HepG2 (cell line): ENCODE results near the gene EEPD1. TPM values are rescaled to one million over a fixed set of nuclear protein-coding genes. Genes with fewer than 3 reads are reported as not detected.

Source experiments
- ATAC-seq: fragments of 200-7000 bp; cut with Tn5 transposase; 3 replicates; pipeline ENCODE4 v1.9.1; 2020; ENCODE audit warnings: mild to moderate bottlenecking, moderate library complexity
- BruUV-seq: library from RNA; stranded (reverse); fragments of 400-500 nt; replicated peaks from 2 replicates; lab custom pipeline; 2021; lab: Mats Ljungman, UMichigan
- CTCF ChIA-PET: fragments of 300-600 bp; formaldehyde crosslinking; extraction: SDS; loops from one replicate; lab custom pipeline; 2021; ENCODE audit warnings: low total read pairs, inconsistent platforms, low intra/inter-chr PET ratio; lab: Yijun Ruan, JAX
- POLR2A ChIA-PET: fragments of 350-600 bp; sonication (Branson Sonifier 250); formaldehyde crosslinking; loops from one replicate; lab custom pipeline; 2020; ENCODE audit warnings: antibody characterized with exemption, inconsistent platforms; lab: Yijun Ruan, JAX
- DNase-seq: peaks from one replicate; pipeline ENCODE4 v3.0.0-alpha.2; 2015; ENCODE audit warnings: low spot score
- FAIRE-seq: peaks from 3 replicates; lab custom pipeline; 2011; peaks lifted over from hg19 to GRCh38; lab: Jason Lieb, UNC
- H2AFZ ChIP-seq: one replicate; pipeline ENCODE4 v1.6.1; 2011; ENCODE audit warnings: low read length, inconsistent platforms
- H3K27ac ChIP-seq: fragments of 300-600 bp; 3 replicates; pipeline ENCODE4 v1.8.0; 2011; ENCODE audit warnings: mixed run types, mild to moderate bottlenecking, mixed read lengths, low read length, inconsistent platforms; ENCODE audit not compliant: insufficient read depth; ENCODE audit errors: extremely low read length
- H3K27me3 ChIP-seq, 2 experiments: fragments of 200-600 bp in 1 of 2; 2 replicates in 1 of 2; 3 replicates in 1 of 2; pipeline versions ENCODE4 v1.6.0 to v1.8.0; 2011; ENCODE audit warnings: low read length in 2 of 2, mild to moderate bottlenecking in 2 of 2, moderate library complexity in 2 of 2, inconsistent platforms in 1 of 2; ENCODE audit not compliant: insufficient read depth in 2 of 2, control insufficient read depth in 1 of 2
- H3K36me3 ChIP-seq, 2 experiments: fragments of 200-600 bp in 1 of 2; replicated peaks in 1 of 2; 2 replicates in 1 of 2; 3 replicates in 1 of 2; pipeline versions ENCODE4 v1.5.1 to v1.8.0; 2011; ENCODE audit warnings: low read length in 2 of 2, inconsistent platforms in 1 of 2; ENCODE audit not compliant: insufficient read depth in 2 of 2, control insufficient read depth in 1 of 2
- H3K4me1 ChIP-seq: 2 replicates; pipeline ENCODE4 v1.5.1; 2012; ENCODE audit warnings: low read length, inconsistent platforms; ENCODE audit not compliant: insufficient read depth
- H3K4me2 ChIP-seq: 2 replicates; pipeline ENCODE4 v1.6.0; 2011; ENCODE audit warnings: low read depth, low read length, inconsistent platforms
- H3K4me3 ChIP-seq, 3 experiments: fragments of 200-600 bp in 1 of 3; sonication (generic), shearing (Covaris generic) in 1 of 3; replicated peaks in 1 of 3; 2 replicates each; pipeline ENCODE4 v1.5.1; 2011 to 2016; ENCODE audit warnings: low read length in 3 of 3, inconsistent platforms in 2 of 3, low read depth in 2 of 3, mild to moderate bottlenecking in 2 of 3, control low read depth in 1 of 3, mixed read lengths in 1 of 3; ENCODE audit not compliant: insufficient read depth in 1 of 3
- H3K79me2 ChIP-seq: one replicate; pipeline ENCODE4 v1.6.1; 2011; ENCODE audit warnings: low read length, inconsistent platforms; ENCODE audit not compliant: insufficient read depth
- H3K9ac ChIP-seq: 2 replicates; pipeline ENCODE4 v1.6.0; 2011; ENCODE audit warnings: mild to moderate bottlenecking, low read depth, low read length, inconsistent platforms; ENCODE audit not compliant: insufficient read depth
- H3K9me3 ChIP-seq: 2 replicates; pipeline ENCODE4 v1.5.1; 2012; ENCODE audit warnings: mild to moderate bottlenecking, low read length
- H4K20me1 ChIP-seq: 2 replicates; pipeline ENCODE4 v1.6.0; 2011; ENCODE audit warnings: inconsistent platforms, mild to moderate bottlenecking, low read length, moderate library complexity; ENCODE audit not compliant: insufficient read depth
- CSRNP1 ChIP-seq: sonication (generic); formaldehyde crosslinking; IDR thresholded peaks from 2 replicates; pipeline ENCODE4 v1.8.1; 2023; ENCODE audit warnings: mild to moderate bottlenecking, missing genetic modification reagents
- KDM5B ChIP-seq: sonication (generic); formaldehyde crosslinking; IDR thresholded peaks from 2 replicates; pipeline ENCODE4 v1.4.0; 2020; ENCODE audit warnings: missing genetic modification reagents, mild to moderate bottlenecking, borderline replicate concordance
- KLF13 ChIP-seq: sonication (generic); formaldehyde crosslinking; IDR thresholded peaks from 2 replicates; pipeline ENCODE4 v1.4.0; 2020; ENCODE audit warnings: mild to moderate bottlenecking, missing genetic modification reagents
- SRSF4 ChIP-seq: fragments of 200-400 bp; formaldehyde crosslinking; IDR thresholded peaks from one replicate; pipeline ENCODE4 v1.6.1; 2018; ENCODE audit warnings: mild to moderate bottlenecking, low read depth, low read length, moderate library complexity; ENCODE audit not compliant: poor library complexity, severe bottlenecking
- TOPORS ChIP-seq: sonication (generic); formaldehyde crosslinking; IDR thresholded peaks from 2 replicates; pipeline ENCODE4 v1.8.0; 2023; ENCODE audit warnings: mild to moderate bottlenecking, missing genetic modification reagents
- ZNF138 ChIP-seq: sonication (generic); formaldehyde crosslinking; IDR thresholded peaks from 2 replicates; pipeline ENCODE4 v1.5.0; 2020; ENCODE audit warnings: mild to moderate bottlenecking, low read depth, missing genetic modification reagents
- ZNF17 ChIP-seq: sonication (generic); formaldehyde crosslinking; IDR thresholded peaks from 2 replicates; pipeline ENCODE4 v1.5.0; 2020; ENCODE audit warnings: mild to moderate bottlenecking, missing genetic modification reagents
- ZNF3 ChIP-seq: IDR thresholded peaks from 2 replicates; pipeline ENCODE4 v1.7.0; 2017; ENCODE audit warnings: inconsistent platforms
- ZNF335 ChIP-seq: sonication (generic); formaldehyde crosslinking; IDR thresholded peaks from 2 replicates; pipeline ENCODE4 v1.4.0; 2020; ENCODE audit warnings: missing genetic modification reagents
- WGBS: methylation state at CpG from one replicate; pipeline ENCODE4 v1.1.6; 2017; ENCODE audit warnings: low lambda C conversion rate; 5-methylcytosine and 5-hydroxymethylcytosine counted together
- in situ Hi-C: cut with HindIII; loops from 2 replicates; pipeline ENCODE4 v1.10.0; 2017; ENCODE audit warnings: low pct_unique_long_range_greater_than_20kb; ENCODE audit not compliant: extremely low pct_ligation_motif_present
- intact Hi-C: fragments of 100-400 bp; cut with micrococcal nuclease; formaldehyde crosslinking; loops from one replicate; pipeline ENCODE4 v1.10.0; 2022; ENCODE audit not compliant: unreplicated experiment
- polyA plus RNA-seq, 8 experiments: library from polyadenylated mRNA; depleted of rRNA in 3 of 8; stranded (reverse) in 7 of 8; unstranded in 1 of 8; fragments of >200 nt; fragmentation: Illumina TruSeq in 4 of 8; extraction: Trizol in 4 of 8; gene quantifications; 2 replicates each; pipeline versions ENCODE4 v1.2.1 to v1.2.3, GENCODE V29; 2011 to 2016; ENCODE audit warnings: low read depth in 4 of 8, missing spikeins in 1 of 8, mixed read lengths in 1 of 8; ENCODE audit not compliant: insufficient read depth in 1 of 8
- total RNA-seq, 5 experiments: library from RNA; depleted of rRNA; stranded (reverse); fragments of >200 nt; fragmentation: Illumina TruSeq; extraction: Trizol; gene quantifications; 2 replicates each; pipeline ENCODE4 v1.2.3, GENCODE V29; 2016; ENCODE audit warnings: low read depth in 1 of 5
- TF ChIP-seq, protein P1 (sequence below), 2 experiments: IDR thresholded peaks; 2 replicates each; pipeline ENCODE4 v1.6.1; 2011 to 2012; ENCODE audit warnings: low read length in 2 of 2, borderline replicate concordance in 1 of 2, low read depth in 1 of 2, mild to moderate bottlenecking in 1 of 2, moderate library complexity in 1 of 2

EEPD1 gene
- total and polyA plus RNA-seq, 2 of the 13 experiments (the other 11 are each of a cell fraction or from before 2014, with no cell fraction given), result 10.1 to 16.4 TPM

GRCh38 chr7:36188906-36189305 is 35.9 kb downstream of the EEPD1 start:
- intact Hi-C loops, result no loop called here
- no peak overlapping the region for H3K27ac ChIP-seq
- H4K20me1 ChIP-seq, result 0 out of 2 replicates have a peak, but pooled peaks cover 3% of the 10 kb centered on the region
- no peak for TF ChIP-seq ZNF3 (CRISPR knock-in tag)
- no peak for TF ChIP-seq SRSF4
- ATAC-seq, result no peak
- peaks cover 3 to 5% of the 10 kb centered on the region in 2 experiments; a peak in 3 of 5 replicates for H3K36me3 ChIP-seq
- no peaks in the 10 kb centered on the region for H3K27me3 ChIP-seq
- peaks cover 23% of the 10 kb centered on the region for H3K79me2 ChIP-seq
- no peak overlapping the region for H3K4me2 ChIP-seq
- BruUV-seq, result no TSS peak
- FAIRE-seq, result no peak
- in situ Hi-C loops, result no loop called here
- WGBS, result 96% methylated on average over 4 of the region's 4 CpGs
- no peak for DNase-seq
- H3K9ac ChIP-seq, result no peak overlapping the region
- no peaks in the 10 kb centered on the region for H3K9me3 ChIP-seq
- peaks cover 58% of the 10 kb centered on the region for H3K4me1 ChIP-seq
- ChIA-PET CTCF (no interaction called here), POLR2A (no interaction called here)
- no peak overlapping the region for H2AFZ ChIP-seq
- H3K4me3 ChIP-seq, result no peak overlapping the region

DNA sequence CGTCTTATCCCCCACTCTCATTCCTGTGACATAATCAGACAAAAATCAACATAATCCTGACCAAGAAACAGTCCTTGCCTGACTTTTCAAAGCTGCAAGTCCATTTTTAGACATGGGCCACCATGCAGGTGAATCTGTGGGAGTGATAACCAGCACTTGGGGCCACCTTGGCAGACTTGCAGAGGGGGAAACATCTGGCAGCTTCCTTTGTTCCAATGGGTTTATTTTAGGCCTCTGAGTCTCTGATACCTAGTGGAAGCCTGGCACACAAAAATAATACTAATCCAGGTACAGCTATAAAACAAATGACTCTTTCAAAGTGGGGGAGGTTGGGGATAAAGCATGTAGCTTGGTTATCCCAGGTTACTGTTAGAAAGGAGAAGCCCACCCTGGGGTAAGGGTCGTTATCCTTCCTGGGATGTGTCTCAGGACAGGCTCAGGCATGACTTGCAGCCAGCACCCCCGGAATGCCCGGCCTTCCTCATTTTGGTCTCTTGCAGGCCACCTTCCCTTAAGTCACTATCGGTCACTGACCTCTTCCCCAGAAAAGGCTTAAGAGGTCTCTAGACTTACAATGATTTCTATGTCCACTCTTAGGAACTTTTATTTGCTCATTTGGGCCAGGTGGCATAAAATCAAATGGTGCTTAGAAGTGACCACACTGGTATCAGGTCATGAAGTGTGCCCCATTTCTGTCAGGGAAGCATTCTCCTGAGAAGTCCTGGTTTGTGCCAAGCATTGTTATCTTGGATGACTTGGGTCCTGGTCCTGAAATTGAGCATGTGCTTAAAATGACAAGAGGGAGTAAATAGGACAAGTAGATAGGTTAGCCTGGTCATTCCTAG is 37.6 kb downstream of the EEPD1 start:
- Histone ChIP-seq H3K27ac (no peak overlapping the region), H3K4me1 (peaks cover 60% of the 10 kb centered on the region), H3K79me2 (peaks cover 17% of the 10 kb centered on the region), H3K4me2 (no peak overlapping the region), H3K36me3 (peaks cover 4 to 5% of the 10 kb centered on the region in 2 experiments; a peak in 3 of 5 replicates), H2AFZ (no peak overlapping the region), H3K9ac (no peak overlapping the region), H4K20me1 (0 out of 2 replicates have a peak, but pooled peaks cover 3% of the 10 kb centered on the region), H3K9me3 (no peaks in the 10 kb centered on the region), H3K4me3 (no peak overlapping the region), H3K27me3 (no peaks in the 10 kb centered on the region)
- DNase-seq (no peak), FAIRE-seq (no peak), ATAC-seq (no peak)
- no TSS peak for BruUV-seq
- in situ Hi-C loops, result no loop called here
- ChIA-PET CTCF (no interaction called here), POLR2A (no interaction called here)
- WGBS, result 93% methylated on average over 5 of the region's 5 CpGs
- intact Hi-C loops, result no loop called here
- TF ChIP-seq KDM5B (CRISPR knock-in tag), result no peak
- TF ChIP-seq, protein P1, sequence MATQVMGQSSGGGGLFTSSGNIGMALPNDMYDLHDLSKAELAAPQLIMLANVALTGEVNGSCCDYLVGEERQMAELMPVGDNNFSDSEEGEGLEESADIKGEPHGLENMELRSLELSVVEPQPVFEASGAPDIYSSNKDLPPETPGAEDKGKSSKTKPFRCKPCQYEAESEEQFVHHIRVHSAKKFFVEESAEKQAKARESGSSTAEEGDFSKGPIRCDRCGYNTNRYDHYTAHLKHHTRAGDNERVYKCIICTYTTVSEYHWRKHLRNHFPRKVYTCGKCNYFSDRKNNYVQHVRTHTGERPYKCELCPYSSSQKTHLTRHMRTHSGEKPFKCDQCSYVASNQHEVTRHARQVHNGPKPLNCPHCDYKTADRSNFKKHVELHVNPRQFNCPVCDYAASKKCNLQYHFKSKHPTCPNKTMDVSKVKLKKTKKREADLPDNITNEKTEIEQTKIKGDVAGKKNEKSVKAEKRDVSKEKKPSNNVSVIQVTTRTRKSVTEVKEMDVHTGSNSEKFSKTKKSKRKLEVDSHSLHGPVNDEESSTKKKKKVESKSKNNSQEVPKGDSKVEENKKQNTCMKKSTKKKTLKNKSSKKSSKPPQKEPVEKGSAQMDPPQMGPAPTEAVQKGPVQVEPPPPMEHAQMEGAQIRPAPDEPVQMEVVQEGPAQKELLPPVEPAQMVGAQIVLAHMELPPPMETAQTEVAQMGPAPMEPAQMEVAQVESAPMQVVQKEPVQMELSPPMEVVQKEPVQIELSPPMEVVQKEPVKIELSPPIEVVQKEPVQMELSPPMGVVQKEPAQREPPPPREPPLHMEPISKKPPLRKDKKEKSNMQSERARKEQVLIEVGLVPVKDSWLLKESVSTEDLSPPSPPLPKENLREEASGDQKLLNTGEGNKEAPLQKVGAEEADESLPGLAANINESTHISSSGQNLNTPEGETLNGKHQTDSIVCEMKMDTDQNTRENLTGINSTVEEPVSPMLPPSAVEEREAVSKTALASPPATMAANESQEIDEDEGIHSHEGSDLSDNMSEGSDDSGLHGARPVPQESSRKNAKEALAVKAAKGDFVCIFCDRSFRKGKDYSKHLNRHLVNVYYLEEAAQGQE (IDR thresholded peaks at IDR 0.05; ENCODE audit: borderline replicate concordance in 1 of 2, low read depth in 1 of 2, low read length in 2 of 2), result no peak
- no peak for TF ChIP-seq ZNF17 (CRISPR knock-in tag)
- TF ChIP-seq ZNF335 (CRISPR knock-in tag), result no peak
- no peak for TF ChIP-seq ZNF138 (CRISPR knock-in tag)
- TF ChIP-seq CSRNP1 (CRISPR knock-in tag), result no peak
- no peak for TF ChIP-seq KLF13 (CRISPR knock-in tag)
- TF ChIP-seq TOPORS (CRISPR knock-in tag), result no peak
